ENCODE measurements around the gene TSPAN16.
"Not testable (repeated sequence)": the region's sequence is repeated elsewhere in the genome, so short reads cannot be mapped to it uniquely, and the experiment has no call there.

TSPAN16 gene

GRCh38 chr19:11321191-11322126, 25.5 kb downstream of the TSPAN16 start:
- DNase-seq, result no peak

GRCh38 chr19:11322269-11323024, 26.5 kb downstream of the TSPAN16 start:
- no peak for DNase-seq

GRCh38 chr19:11323601-11324078, 27.7 kb downstream of the TSPAN16 start:
- DNase-seq, result no peak

- DNase-seq, result peak; percentile 33
Measured at GRCh38 chr19:11324079-11324661, 28.2 kb downstream of the TSPAN16 start.

GRCh38 chr19:11324748-11325389, 28.9 kb downstream of the TSPAN16 start:
- DNase-seq, result no peak

GRCh38 chr19:11325544-11325943, 29.6 kb downstream of the TSPAN16 start:
- DNase-seq, result no peak

- no peak for DNase-seq
Measured at GRCh38 chr19:11330127-11330526, 34.2 kb downstream of the TSPAN16 start.

- no peak for DNase-seq
Measured at GRCh38 chr19:11331502-11331901, 35.5 kb downstream of the TSPAN16 start.

- DNase-seq, result no peak
Measured at GRCh38 chr19:11332822-11333221, 36.9 kb downstream of the TSPAN16 start.

GRCh38 chr19:11333838-11334237, 37.9 kb downstream of the TSPAN16 start:
- not testable (repeated sequence) for DNase-seq

- no peak for DNase-seq
Measured at GRCh38 chr19:11335449-11336146, 39.6 kb downstream of the TSPAN16 start.

- DNase-seq, result no peak
Measured at GRCh38 chr19:11337080-11337479, 41.1 kb downstream of the TSPAN16 start.

- no peak for DNase-seq
Measured at GRCh38 chr19:11338121-11338520, 42.2 kb downstream of the TSPAN16 start.

- DNase-seq, result no peak
Measured at GRCh38 chr19:11338569-11339253, 42.8 kb downstream of the TSPAN16 start.

GRCh38 chr19:11339254-11340098, 43.5 kb downstream of the TSPAN16 start, which contains the start of gene RAB3D:
Gene RAB3D (minus strand): TSS chr19:11339657. CDS start chr19:11337399, 2,258 bp downstream.
- DNase-seq, result peak; percentile 83

GRCh38 chr19:11340099-11340467, 44.1 kb downstream of the TSPAN16 start:
- not testable (repeated sequence) for DNase-seq

GRCh38 chr19:11342429-11342828, 46.5 kb downstream of the TSPAN16 start:
- no peak for DNase-seq

GRCh38 chr19:11345122-11345803, 49.3 kb downstream of the TSPAN16 start:
- no peak for DNase-seq

- DNase-seq, result peak; percentile 99
Measured at GRCh38 chr19:11346104-11346940, 50.4 kb downstream of the TSPAN16 start, which contains the start of the genes CCDC159 and TMEM205. Gene CCDC159 (plus strand): TSS chr19:11346519. CDS start chr19:11346607, 88 bp downstream. Gene TMEM205 (minus strand): TSS chr19:11346268. CDS start chr19:11345619, 649 bp downstream.

Measured in CD4-positive, alpha-beta T cell treated with Interleukin-21 for 1 hour (primary cell).